Measurements from ENCODE around the gene CDC6. TPM values are rescaled to one million over a fixed set of nuclear protein-coding genes. Genes with fewer than 3 reads are reported as not detected.

CDC6 gene
- total RNA-seq, 2 donors from 2014 or later, result 8.5 to 40.8 TPM

- Histone ChIP-seq H3K4me3 (peak overlapping the region; percentile 86), H3K36me3 (no peaks in the 10 kb centered on the region), H3K27ac (peak overlapping the region; percentile 96), H3K9ac (ENCODE audit: low read depth in 2 of 2, low read length in 2 of 2) (peak overlapping the region; percentile 95 to 96), H3K9me3 (no peaks in the 10 kb centered on the region), H3K4me1 (peaks cover 26% of the 10 kb centered on the region), H3K27me3 (no peaks in the 10 kb centered on the region)
- no peak for TF ChIP-seq CTCF (IDR thresholded peaks at IDR 0.05)
- DNase-seq, result peak; percentile 56
- intact Hi-C loops (cut with DNase I), result no loop called here
Measured at GRCh38 chr17:40342504-40343218, 55.0 kb downstream of the CDC6 start.

GRCh38 chr17:40343219-40344119 lies 55.8 kb downstream of the CDC6 start:
- Histone ChIP-seq H3K9ac (ENCODE audit: low read depth in 2 of 2, low read length in 2 of 2) (peak overlapping the region; percentile 95 to 96), H3K4me1 (peaks cover 34% of the 10 kb centered on the region), H3K27ac (peak overlapping the region; percentile 96), H3K36me3 (no peaks in the 10 kb centered on the region), H3K27me3 (no peaks in the 10 kb centered on the region), H3K9me3 (no peaks in the 10 kb centered on the region), H3K4me3 (peak overlapping the region; percentile 86)
- intact Hi-C loops (cut with DNase I), result no loop called here
- TF ChIP-seq CTCF (IDR thresholded peaks at IDR 0.05), result no peak
- peak; percentile 56 for DNase-seq

GRCh38 chr17:40344421-40345160 lies 56.9 kb downstream of the CDC6 start:
- intact Hi-C loops (cut with DNase I), result no loop called here
- Histone ChIP-seq H3K4me3 (peak overlapping the region; percentile 86), H3K27ac (peak overlapping the region; percentile 96), H3K27me3 (no peaks in the 10 kb centered on the region), H3K36me3 (no peaks in the 10 kb centered on the region), H3K9me3 (no peaks in the 10 kb centered on the region), H3K9ac (ENCODE audit: low read depth in 2 of 2, low read length in 2 of 2) (peak overlapping the region; percentile 90 to 96), H3K4me1 (peaks cover 36% of the 10 kb centered on the region)
- no peak for DNase-seq
- no peak for TF ChIP-seq CTCF (IDR thresholded peaks at IDR 0.05)

- Histone ChIP-seq H3K27me3 (no peaks in the 10 kb centered on the region), H3K9me3 (no peaks in the 10 kb centered on the region), H3K9ac (ENCODE audit: low read depth in 2 of 2, low read length in 2 of 2) (peak overlapping the region; percentile 90 to 96), H3K36me3 (no peaks in the 10 kb centered on the region), H3K4me1 (peaks cover 36% of the 10 kb centered on the region), H3K27ac (peak overlapping the region; percentile 96), H3K4me3 (peak overlapping the region; percentile 86)
- intact Hi-C loops (cut with DNase I), result no loop called here
- no peak for TF ChIP-seq CTCF (IDR thresholded peaks at IDR 0.05)
- peak; percentile 94 for DNase-seq
Measured at GRCh38 chr17:40345161-40345993, 57.7 kb downstream of the CDC6 start.

Measured in colonic mucosa (tissue), 4 donors.